ENCODE measurements around the gene GPR37L1.

DNA sequence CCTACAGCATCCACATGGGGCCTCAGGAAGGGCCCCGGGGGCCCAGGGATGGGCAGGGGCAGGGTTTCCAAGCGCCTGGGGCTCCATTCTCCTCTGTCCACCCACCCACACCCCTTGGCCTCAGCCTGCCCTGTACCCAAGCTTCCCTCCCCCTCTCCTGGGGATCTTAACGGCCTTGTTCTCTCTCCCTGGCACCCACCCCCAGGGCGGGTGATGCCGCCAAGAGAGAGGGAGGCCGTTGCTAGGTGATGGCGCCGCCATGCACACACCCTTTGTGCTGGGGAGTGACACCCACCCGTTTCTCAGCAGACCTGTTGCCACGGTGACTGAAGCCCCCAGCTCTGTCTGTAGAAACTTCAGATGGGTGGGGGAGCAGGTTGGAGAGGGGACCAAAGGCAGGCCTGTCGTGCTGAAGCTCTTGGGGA is 7.6 kb downstream of the GPR37L1 start:
- TF ChIP-seq ZFX (IDR thresholded peaks at IDR 0.05; ENCODE audit: borderline replicate concordance) = no peak
- no peak for TF ChIP-seq CTCF (IDR thresholded peaks at IDR 0.05)

All from 22Rv1 (cell line).